ENCODE measurements around the gene PITPNM3. TPM values are rescaled to one million over a fixed set of nuclear protein-coding genes. Genes with fewer than 3 reads are reported as not detected.

PITPNM3 gene
- total and polyA plus RNA-seq, 2 of the 13 experiments (the other 11 are each of a cell fraction or from before 2014, with no cell fraction given), result 0.13 to 0.29 TPM

DNA sequence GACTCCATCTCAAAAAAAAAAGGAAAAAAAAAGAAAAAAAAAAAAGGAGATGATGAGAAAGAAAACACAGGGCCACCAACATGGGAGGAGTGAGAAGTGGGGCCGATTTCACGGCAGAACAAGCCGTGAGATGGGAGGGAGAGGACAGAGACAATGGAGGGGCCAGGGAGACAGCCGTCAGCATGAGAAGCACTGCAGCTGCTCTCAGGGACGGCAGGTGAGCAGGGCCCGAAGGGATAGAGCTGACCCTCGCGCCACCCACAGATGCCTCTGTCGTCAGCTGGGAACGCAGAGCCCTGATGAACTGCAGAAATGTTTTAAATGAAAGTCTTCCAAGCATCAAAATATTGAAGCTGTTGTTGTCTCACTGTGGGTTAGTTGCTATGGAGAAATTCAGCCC is 20.3 kb downstream of the PITPNM3 start (continued):
- TF ChIP-seq, protein P1, sequence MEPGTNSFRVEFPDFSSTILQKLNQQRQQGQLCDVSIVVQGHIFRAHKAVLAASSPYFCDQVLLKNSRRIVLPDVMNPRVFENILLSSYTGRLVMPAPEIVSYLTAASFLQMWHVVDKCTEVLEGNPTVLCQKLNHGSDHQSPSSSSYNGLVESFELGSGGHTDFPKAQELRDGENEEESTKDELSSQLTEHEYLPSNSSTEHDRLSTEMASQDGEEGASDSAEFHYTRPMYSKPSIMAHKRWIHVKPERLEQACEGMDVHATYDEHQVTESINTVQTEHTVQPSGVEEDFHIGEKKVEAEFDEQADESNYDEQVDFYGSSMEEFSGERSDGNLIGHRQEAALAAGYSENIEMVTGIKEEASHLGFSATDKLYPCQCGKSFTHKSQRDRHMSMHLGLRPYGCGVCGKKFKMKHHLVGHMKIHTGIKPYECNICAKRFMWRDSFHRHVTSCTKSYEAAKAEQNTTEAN (CRISPR knock-in tag; conservative IDR thresholded peaks at IDR 0.05), result no peak
- TF ChIP-seq, protein P2, sequence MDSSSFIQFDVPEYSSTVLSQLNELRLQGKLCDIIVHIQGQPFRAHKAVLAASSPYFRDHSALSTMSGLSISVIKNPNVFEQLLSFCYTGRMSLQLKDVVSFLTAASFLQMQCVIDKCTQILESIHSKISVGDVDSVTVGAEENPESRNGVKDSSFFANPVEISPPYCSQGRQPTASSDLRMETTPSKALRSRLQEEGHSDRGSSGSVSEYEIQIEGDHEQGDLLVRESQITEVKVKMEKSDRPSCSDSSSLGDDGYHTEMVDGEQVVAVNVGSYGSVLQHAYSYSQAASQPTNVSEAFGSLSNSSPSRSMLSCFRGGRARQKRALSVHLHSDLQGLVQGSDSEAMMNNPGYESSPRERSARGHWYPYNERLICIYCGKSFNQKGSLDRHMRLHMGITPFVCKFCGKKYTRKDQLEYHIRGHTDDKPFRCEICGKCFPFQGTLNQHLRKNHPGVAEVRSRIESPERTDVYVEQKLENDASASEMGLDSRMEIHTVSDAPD (CRISPR knock-in tag; IDR thresholded peaks at IDR 0.05), result no peak
- no peak for TF ChIP-seq IRX3 (CRISPR knock-in tag; IDR thresholded peaks at IDR 0.05; ENCODE audit: borderline replicate concordance, low read depth)
- no peak for TF ChIP-seq ZNF232 (CRISPR knock-in tag; IDR thresholded peaks at IDR 0.05; ENCODE audit: borderline replicate concordance)
- no peak for TF ChIP-seq YEATS4 (CRISPR knock-in tag; IDR thresholded peaks at IDR 0.05; ENCODE audit: borderline replicate concordance)
- no peak for TF ChIP-seq NFE2 (CRISPR knock-in tag; IDR thresholded peaks at IDR 0.05)

DNA sequence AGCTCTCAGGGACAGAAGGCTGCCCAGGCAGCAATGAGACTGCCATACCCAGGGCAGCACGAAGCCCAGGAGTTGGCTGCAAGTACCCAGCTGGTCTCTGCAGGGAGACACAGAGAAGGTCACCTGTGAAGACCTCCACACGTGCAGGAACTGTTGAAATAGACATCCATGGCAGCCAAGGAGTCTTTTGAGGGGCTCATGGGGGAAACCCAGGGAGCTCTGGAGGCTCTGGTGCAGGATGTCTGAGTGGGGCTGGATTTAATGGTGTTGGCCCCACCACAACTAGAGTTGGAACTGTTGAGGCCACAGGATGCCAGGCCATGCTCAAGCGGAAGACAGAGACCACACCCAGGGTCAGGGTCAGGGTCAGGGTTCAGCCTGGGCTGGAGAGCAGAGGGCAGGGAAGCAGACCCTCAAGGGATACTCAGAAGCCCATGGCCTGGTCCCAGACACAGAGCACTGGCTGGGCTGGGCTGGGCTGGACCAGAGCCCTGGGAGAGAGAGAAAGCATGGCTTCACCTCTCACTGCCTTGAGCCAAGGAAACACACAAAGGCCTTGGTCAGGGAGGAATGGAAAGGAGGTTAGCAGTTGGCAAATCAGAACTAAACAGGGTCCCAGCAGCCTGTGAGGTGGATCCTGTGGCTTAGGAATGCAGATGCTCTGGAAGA is 21.4 kb downstream of the PITPNM3 start:
- no TSS peak for BruUV-seq (replicated peaks)
- Histone ChIP-seq H3K79me2 (ENCODE audit: insufficient read depth, low read length) (no peaks in the 10 kb centered on the region), H4K20me1 (ENCODE audit: insufficient read depth, low read length) (no peaks in the 10 kb centered on the region), H3K4me1 (ENCODE audit: insufficient read depth, low read length) (no peaks in the 10 kb centered on the region), H3K27me3 (ENCODE audit: control insufficient read depth in 1 of 2, insufficient read depth in 2 of 2, low read length in 2 of 2) (no peaks in the 10 kb centered on the region), H3K4me2 (ENCODE audit: low read depth, low read length) (no peak overlapping the region), H3K9me3 (ENCODE audit: low read length) (peaks cover 7% of the 10 kb centered on the region; the same call in 1 of the 2 replicates), H3K27ac (ENCODE audit: extremely low read length, insufficient read depth, low read length) (no peak overlapping the region), H2AFZ (ENCODE audit: low read length) (no peak overlapping the region), H3K36me3 (replicated peaks in 1 of 2; ENCODE audit: control insufficient read depth in 1 of 2, insufficient read depth in 2 of 2, low read length in 2 of 2) (no peaks in the 10 kb centered on the region), H3K4me3 (replicated peaks in 1 of 3; ENCODE audit: insufficient read depth in 1 of 3, low read depth in 2 of 3, low read length in 3 of 3) (no peak overlapping the region), H3K9ac (ENCODE audit: insufficient read depth, low read depth, low read length) (no peak overlapping the region)
- in situ Hi-C loops (cut with HindIII; ENCODE audit: extremely low pct_ligation_motif_present, low pct_unique_long_range_greater_than_20kb), result no loop called here
- 0% methylated on average over 2 of the region's 3 CpGs for WGBS (ENCODE audit: low lambda C conversion rate)
- TF ChIP-seq, protein P3, sequence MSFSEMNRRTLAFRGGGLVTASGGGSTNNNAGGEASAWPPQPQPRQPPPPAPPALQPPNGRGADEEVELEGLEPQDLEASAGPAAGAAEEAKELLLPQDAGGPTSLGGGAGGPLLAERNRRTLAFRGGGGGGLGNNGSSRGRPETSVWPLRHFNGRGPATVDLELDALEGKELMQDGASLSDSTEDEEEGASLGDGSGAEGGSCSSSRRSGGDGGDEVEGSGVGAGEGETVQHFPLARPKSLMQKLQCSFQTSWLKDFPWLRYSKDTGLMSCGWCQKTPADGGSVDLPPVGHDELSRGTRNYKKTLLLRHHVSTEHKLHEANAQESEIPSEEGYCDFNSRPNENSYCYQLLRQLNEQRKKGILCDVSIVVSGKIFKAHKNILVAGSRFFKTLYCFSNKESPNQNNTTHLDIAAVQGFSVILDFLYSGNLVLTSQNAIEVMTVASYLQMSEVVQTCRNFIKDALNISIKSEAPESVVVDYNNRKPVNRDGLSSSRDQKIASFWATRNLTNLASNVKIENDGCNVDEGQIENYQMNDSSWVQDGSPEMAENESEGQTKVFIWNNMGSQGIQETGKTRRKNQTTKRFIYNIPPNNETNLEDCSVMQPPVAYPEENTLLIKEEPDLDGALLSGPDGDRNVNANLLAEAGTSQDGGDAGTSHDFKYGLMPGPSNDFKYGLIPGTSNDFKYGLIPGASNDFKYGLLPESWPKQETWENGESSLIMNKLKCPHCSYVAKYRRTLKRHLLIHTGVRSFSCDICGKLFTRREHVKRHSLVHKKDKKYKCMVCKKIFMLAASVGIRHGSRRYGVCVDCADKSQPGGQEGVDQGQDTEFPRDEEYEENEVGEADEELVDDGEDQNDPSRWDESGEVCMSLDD (CRISPR knock-in tag; IDR thresholded peaks at IDR 0.05; ENCODE audit: borderline replicate concordance), result no peak
- TF ChIP-seq FOSL2 (CRISPR knock-in tag; IDR thresholded peaks at IDR 0.05) (no peak), ZNF207 (IDR thresholded peaks at IDR 0.05; ENCODE audit: borderline replicate concordance) (no peak), KLF9 (CRISPR knock-in tag; IDR thresholded peaks at IDR 0.05; ENCODE audit: low read depth) (no peak), ZNF761 (CRISPR knock-in tag; conservative IDR thresholded peaks at IDR 0.05) (no peak)
- TF ChIP-seq, protein P4, sequence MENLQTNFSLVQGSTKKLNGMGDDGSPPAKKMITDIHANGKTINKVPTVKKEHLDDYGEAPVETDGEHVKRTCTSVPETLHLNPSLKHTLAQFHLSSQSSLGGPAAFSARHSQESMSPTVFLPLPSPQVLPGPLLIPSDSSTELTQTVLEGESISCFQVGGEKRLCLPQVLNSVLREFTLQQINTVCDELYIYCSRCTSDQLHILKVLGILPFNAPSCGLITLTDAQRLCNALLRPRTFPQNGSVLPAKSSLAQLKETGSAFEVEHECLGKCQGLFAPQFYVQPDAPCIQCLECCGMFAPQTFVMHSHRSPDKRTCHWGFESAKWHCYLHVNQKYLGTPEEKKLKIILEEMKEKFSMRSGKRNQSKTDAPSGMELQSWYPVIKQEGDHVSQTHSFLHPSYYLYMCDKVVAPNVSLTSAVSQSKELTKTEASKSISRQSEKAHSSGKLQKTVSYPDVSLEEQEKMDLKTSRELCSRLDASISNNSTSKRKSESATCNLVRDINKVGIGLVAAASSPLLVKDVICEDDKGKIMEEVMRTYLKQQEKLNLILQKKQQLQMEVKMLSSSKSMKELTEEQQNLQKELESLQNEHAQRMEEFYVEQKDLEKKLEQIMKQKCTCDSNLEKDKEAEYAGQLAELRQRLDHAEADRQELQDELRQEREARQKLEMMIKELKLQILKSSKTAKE (CRISPR knock-in tag; IDR thresholded peaks at IDR 0.05; ENCODE audit: borderline replicate concordance), result no peak
- TF ChIP-seq, protein P5, sequence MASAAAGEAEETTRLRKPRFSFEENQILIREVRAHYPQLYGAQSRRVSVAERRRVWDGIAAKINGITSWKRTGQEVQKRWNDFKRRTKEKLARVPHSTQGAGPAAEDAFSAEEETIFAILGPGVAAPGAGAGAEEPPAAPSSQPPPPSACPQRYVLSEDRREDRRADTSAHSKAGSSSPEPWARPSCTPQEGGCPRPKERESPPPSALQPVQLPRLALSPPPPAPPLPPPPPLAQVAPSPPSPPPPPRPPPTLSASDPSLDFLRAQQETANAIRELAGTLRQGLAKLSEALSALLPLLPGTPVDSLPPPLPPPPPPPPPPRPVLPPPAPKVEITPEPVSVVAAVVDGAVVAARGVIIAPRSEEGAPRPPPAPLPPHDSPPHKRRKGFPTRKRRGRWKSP (CRISPR knock-in tag; IDR thresholded peaks at IDR 0.05), result no peak
- DNase-seq (ENCODE audit: low spot score) (no peak), FAIRE-seq (no peak), ATAC-seq (no peak)
- POLR2A ChIA-PET, result no interaction called here
- intact Hi-C loops (cut with micrococcal nuclease; ENCODE audit: unreplicated experiment), result no loop called here
- CTCF ChIA-PET (ENCODE audit: low intra/inter-chr PET ratio, low total read pairs), result no interaction called here

Measured in HepG2 (cell line).